KBM-7 (cell line): ENCODE results near the gene THBS3.
A peak's percentile ranks its signal among the peaks of the same experiment; 100 is the strongest.
"Not testable (repeated sequence)": the region's sequence is repeated elsewhere in the genome, so short reads cannot be mapped to it uniquely, and the experiment has no call there.

Experiments used
- DNase-seq: peaks from one replicate; pipeline ENCODE4 v3.0.0-alpha.2; 2015
- in situ Hi-C: fragments of 300-500 bp; cut with MboI; formaldehyde crosslinking; loops from 2 replicates; pipeline ENCODE4 v1.14.3; 2020; ENCODE audit warnings: low sequenced_read_pairs, low pct_unique_long_range_greater_than_20kb, mixed read lengths

Gene THBS3

GRCh38 chr1:155168456-155169210 is 39.1 kb downstream of the THBS3 start:
- in situ Hi-C loops: loop anchor here (10.0 kb wide), 1 partner anchor 84 kb away; no protein-coding TSS in a partner anchor

GRCh38 chr1:155168105-155168445 is 39.6 kb downstream of the THBS3 start:
- in situ Hi-C loops: loop anchor here (10.0 kb wide), 1 partner anchor 83 kb away; no protein-coding TSS in a partner anchor

More at GRCh38 chr1:155168456-155169210, 39.1 kb downstream of the THBS3 start:
- DNase-seq: no peak

GRCh38 chr1:155167166-155168104 is 40.3 kb downstream of the THBS3 start:
- DNase-seq: peak; percentile 91
- in situ Hi-C loops: loop anchor here (10.0 kb wide), 1 partner anchor 83 kb away; no protein-coding TSS in a partner anchor

More at GRCh38 chr1:155168105-155168445, 39.6 kb downstream of the THBS3 start:
- not testable (repeated sequence) for DNase-seq

GRCh38 chr1:155166471-155167165 is 41.1 kb downstream of the THBS3 start:
- DNase-seq: peak; percentile 93
- in situ Hi-C loops: loop anchor here (10.0 kb wide), 1 partner anchor 82 kb away; no protein-coding TSS in a partner anchor

- in situ Hi-C loops: loop anchor here (10.0 kb wide), 1 partner anchor 81 kb away; no protein-coding TSS in a partner anchor
- DNase-seq: no peak
Observed at GRCh38 chr1:155166051-155166470, 41.6 kb downstream of the THBS3 start.

GRCh38 chr1:155164625-155165024 is 43.1 kb downstream of the THBS3 start:
- in situ Hi-C loops: loop anchor here (10.0 kb wide), 1 partner anchor 80 kb away; no protein-coding TSS in a partner anchor
- DNase-seq: not testable (repeated sequence)

GRCh38 chr1:155163785-155164184 is 43.9 kb downstream of the THBS3 start:
- in situ Hi-C loops: loop anchor here (10.0 kb wide), 1 partner anchor 79 kb away; no protein-coding TSS in a partner anchor
- DNase-seq: not testable (repeated sequence)

- DNase-seq: not testable (repeated sequence)
- in situ Hi-C loops: loop anchor here (10.0 kb wide), 1 partner anchor 78 kb away; no protein-coding TSS in a partner anchor
Observed at GRCh38 chr1:155162631-155163030, 45.1 kb downstream of the THBS3 start.

- in situ Hi-C loops: loop anchor here (10.0 kb wide), 1 partner anchor 75 kb away; no protein-coding TSS in a partner anchor
- DNase-seq: no peak
Observed at GRCh38 chr1:155160128-155160527, 47.6 kb downstream of the THBS3 start.

- in situ Hi-C loops: no loop called here
- DNase-seq: no peak
Observed at GRCh38 chr1:155158991-155159390, 48.7 kb downstream of the THBS3 start.

- in situ Hi-C loops, DNase-seq: not testable (repeated sequence)
Observed at GRCh38 chr1:155155996-155156643, 51.6 kb downstream of the THBS3 start.
